Erythroblast (primary cell): ENCODE measurements around the gene TIGD2.

ENCODE experiments used
- GATA1 ChIP-seq: IDR thresholded peaks from 2 replicates; pipeline ENCODE4 v1.6.1; 2011; ENCODE audit warnings: low read depth, mild to moderate bottlenecking, control low read depth, low read length, moderate library complexity
- POLR2A ChIP-seq: IDR thresholded peaks from 2 replicates; pipeline ENCODE4 v1.6.1; 2011; ENCODE audit warnings: mild to moderate bottlenecking, low read length

- no peak for TF ChIP-seq POLR2A
- TF ChIP-seq GATA1: no peak
Measured at GRCh38 chr4:89072921-89073320, 38.4 kb upstream of the TIGD2 start.
